ENCODE results near the gene ZBTB1. TPM values are rescaled to one million over a fixed set of nuclear protein-coding genes. Genes with fewer than 3 reads are reported as not detected.

Gene ZBTB1
- total and polyA plus RNA-seq, 9 of the 15 experiments (the other 6 are each of a cell fraction or from before 2014, with no cell fraction given), result 2.3 to 16.5 (median 9.0) TPM

DNA sequence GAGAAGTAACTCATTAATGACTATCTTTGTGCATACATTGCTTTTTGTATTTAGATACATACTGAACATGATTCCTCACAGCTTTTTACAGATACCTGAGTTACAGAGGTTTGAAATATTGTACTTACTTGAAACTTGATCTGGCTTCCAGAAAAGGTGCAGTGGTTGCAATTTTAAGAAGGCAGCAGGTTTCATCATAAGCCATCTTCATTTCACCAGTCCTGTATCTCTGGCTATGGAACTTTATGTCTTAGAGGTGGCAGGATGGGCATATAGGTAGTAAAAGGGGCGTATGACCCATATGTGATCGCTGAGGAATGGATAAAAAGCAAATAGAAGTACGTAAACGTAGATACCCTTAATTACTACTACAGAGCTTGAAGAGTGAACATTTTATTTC is 13.7 kb downstream of the ZBTB1 start (continued):
- TF ChIP-seq, protein P1, sequence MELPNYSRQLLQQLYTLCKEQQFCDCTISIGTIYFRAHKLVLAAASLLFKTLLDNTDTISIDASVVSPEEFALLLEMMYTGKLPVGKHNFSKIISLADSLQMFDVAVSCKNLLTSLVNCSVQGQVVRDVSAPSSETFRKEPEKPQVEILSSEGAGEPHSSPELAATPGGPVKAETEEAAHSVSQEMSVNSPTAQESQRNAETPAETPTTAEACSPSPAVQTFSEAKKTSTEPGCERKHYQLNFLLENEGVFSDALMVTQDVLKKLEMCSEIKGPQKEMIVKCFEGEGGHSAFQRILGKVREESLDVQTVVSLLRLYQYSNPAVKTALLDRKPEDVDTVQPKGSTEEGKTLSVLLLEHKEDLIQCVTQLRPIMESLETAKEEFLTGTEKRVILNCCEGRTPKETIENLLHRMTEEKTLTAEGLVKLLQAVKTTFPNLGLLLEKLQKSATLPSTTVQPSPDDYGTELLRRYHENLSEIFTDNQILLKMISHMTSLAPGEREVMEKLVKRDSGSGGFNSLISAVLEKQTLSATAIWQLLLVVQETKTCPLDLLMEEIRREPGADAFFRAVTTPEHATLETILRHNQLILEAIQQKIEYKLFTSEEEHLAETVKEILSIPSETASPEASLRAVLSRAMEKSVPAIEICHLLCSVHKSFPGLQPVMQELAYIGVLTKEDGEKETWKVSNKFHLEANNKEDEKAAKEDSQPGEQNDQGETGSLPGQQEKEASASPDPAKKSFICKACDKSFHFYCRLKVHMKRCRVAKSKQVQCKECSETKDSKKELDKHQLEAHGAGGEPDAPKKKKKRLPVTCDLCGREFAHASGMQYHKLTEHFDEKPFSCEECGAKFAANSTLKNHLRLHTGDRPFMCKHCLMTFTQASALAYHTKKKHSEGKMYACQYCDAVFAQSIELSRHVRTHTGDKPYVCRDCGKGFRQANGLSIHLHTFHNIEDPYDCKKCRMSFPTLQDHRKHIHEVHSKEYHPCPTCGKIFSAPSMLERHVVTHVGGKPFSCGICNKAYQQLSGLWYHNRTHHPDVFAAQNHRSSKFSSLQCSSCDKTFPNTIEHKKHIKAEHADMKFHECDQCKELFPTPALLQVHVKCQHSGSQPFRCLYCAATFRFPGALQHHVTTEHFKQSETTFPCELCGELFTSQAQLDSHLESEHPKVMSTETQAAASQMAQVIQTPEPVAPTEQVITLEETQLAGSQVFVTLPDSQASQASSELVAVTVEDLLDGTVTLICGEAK (IDR thresholded peaks at IDR 0.05), result no peak
- TF ChIP-seq, protein P1 (CRISPR knock-in tag; IDR thresholded peaks at IDR 0.05), result no peak
- TF ChIP-seq EWSR1 (IDR thresholded peaks at IDR 0.05; ENCODE audit: borderline replicate concordance, low read depth, partially characterized antibody), result no peak
- no peak for TF ChIP-seq MXI1 (IDR thresholded peaks at IDR 0.05; ENCODE audit: low read depth, low read length)
- TF ChIP-seq HDAC3 (IDR thresholded peaks at IDR 0.05; ENCODE audit: borderline replicate concordance, partially characterized antibody), result no peak
